ENCODE results near the gene ZNF534.
"Not testable (repeated sequence)": the region's sequence is repeated elsewhere in the genome, so short reads cannot be mapped to it uniquely, and the experiment has no call there.

ZNF534 gene

GRCh38 chr19:52428937-52429336 lies at the start of gene ZNF534:
ZNF534 (plus strand) TSS chr19:52429148; CDS start chr19:52431475, 2,327 bp downstream.
- no peak for DNase-seq

DNA sequence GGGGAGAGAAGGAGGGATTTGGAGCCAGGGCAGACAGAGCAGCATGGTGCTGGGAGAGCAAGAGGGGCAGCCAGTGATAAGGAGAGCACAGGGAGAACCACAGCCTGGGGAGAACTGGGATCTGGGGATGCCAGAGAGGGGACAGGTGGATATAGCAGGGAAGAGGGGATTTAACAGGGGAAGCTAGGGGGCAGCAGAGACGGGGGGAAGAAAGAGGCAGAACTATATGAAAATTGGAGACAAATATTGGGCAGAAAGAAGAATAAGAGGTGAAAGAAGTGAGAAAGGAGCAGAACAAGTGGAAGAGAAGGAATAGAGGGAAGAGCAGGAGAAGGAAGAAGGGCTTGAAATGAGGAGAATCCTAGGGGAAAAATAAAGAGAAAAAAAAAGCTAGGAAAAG lies 37.8 kb upstream of the ZNF534 start:
- no peak for DNase-seq

DNA sequence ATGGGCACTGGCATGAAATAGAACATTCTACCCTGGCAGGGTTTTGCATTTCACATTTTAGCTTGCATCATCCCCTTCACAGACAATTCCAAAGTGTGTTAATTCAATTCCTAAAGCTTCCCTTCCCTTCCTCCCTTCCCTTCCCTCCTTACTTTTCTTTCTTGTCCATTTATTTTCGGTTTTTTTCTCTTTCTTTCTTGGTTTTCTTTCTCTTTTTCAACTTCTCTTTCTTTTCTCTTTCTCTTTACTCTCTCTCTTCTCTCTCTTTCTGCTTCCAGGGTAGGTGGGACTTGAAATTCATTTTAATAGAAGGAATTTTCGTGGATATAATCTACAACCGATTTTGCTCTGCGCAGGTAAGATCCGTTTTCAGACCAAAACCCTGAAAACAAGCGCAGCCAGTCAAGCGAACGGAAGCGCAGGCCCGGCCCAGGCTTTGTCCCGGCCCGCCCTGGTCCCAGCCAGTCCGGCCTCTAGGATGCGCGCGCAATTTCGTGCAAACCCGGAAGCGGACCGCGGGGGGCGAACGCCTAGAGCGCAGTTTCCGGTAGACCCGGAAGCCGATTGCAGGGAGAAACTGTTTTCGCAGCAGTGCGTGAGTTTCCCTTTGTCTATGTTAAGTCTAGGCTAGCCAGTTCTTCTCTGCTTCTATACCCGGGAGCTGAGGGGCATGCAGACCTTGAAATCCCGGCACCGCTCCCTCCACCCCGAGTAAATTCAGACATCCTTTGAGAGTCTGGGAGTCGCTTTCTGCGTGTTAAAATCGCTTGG lies 31.5 kb upstream of the ZNF534 start, which contains the start of gene ZNF528:
Gene ZNF528, plus strand, starts transcription at position 540 of the 771 bp plus-strand sequence. CDS start 4,165 bp downstream, outside the sequence.
- DNase-seq: peak; percentile 92

GRCh38 chr19:52398081-52398441 lies 30.9 kb upstream of the ZNF534 start:
- DNase-seq: no peak

DNA sequence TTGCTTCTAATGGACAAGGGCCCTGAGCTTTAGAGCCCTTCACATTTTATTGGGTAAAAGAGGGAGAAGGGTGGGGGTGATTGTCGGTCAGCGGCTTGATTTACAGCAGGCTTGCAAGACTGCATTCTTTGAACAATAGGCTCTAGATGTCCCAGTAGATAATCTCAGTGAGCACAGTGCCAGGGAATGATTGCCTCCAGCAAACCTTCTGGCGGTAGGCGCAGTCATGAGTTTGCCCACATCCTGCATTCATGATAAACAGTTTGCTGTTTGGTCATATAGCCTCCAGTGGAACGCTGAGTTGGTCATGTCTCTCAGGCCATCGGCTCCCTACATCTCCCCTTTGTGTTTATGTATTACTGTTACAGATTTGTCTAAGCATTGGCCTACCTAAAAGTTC lies 18.7 kb upstream of the ZNF534 start:
- DNase-seq: no peak

- no peak for DNase-seq
Measured at GRCh38 chr19:52415711-52416110, 13.2 kb upstream of the ZNF534 start.

DNA sequence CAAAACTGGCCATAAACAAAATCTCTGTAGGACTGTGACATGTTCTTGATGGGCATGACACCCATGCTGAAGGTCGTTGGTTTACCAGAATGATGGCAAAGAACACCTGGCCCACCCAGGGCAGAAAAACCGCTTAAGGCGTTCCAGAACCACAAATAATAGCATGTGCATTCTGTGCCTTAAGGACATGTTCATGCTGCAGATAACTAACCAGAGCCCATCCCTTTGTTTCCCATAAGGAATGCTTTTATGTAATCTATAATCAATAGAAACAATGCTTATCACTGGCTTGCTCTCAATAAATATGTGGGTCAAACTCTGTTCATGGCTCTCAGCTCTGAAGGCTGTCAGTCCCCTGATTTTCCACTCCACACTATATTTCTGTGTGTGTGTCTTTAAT lies 13.2 kb downstream of the ZNF534 start:
- DNase-seq: no peak

- DNase-seq: no peak
Measured at GRCh38 chr19:52444506-52444905, 15.6 kb downstream of the ZNF534 start.

- no peak for DNase-seq
Measured at GRCh38 chr19:52451241-52451640, 22.3 kb downstream of the ZNF534 start.

- peak; percentile 48 for DNase-seq
Measured at GRCh38 chr19:52453324-52454094, 24.6 kb downstream of the ZNF534 start, which contains the start of gene ZNF578. ZNF578 (plus strand) TSS chr19:52453553; CDS start chr19:52501846, 48,293 bp downstream.

DNA sequence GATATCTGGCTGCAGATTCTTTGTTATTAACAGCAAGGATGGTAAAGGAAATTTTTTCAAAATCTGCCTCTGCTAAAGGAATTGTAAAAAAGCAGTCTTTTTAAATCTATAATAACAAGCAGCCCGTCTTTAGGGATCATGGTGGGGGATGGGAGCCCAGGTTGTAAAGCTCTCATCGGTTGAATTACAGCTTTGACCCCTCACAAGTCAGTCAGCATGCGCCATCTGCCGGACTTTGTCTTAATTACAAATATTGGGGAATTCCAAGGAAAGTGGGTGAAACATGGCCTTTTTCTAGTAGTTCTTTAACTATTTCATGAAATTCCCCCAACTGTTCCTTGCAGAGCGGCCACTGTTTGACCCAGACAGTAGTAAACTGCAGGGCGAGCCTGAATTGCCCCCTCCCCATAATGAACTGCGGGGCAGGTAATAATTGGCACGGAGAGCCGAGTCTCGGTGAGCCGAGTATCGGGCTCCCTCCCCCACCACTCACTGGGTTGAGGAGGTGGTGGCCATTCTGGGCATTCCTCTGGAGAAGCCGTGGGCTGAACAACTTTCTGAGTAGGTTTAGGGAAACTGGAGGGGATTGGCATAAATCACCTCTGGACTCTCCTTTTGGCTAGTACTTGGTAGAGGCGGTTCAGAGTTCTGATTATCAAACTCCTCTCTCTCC lies 36.0 kb downstream of the ZNF534 start:
- DNase-seq: no peak

GRCh38 chr19:52473655-52474350 lies 44.9 kb downstream of the ZNF534 start:
- no peak for DNase-seq

DNA sequence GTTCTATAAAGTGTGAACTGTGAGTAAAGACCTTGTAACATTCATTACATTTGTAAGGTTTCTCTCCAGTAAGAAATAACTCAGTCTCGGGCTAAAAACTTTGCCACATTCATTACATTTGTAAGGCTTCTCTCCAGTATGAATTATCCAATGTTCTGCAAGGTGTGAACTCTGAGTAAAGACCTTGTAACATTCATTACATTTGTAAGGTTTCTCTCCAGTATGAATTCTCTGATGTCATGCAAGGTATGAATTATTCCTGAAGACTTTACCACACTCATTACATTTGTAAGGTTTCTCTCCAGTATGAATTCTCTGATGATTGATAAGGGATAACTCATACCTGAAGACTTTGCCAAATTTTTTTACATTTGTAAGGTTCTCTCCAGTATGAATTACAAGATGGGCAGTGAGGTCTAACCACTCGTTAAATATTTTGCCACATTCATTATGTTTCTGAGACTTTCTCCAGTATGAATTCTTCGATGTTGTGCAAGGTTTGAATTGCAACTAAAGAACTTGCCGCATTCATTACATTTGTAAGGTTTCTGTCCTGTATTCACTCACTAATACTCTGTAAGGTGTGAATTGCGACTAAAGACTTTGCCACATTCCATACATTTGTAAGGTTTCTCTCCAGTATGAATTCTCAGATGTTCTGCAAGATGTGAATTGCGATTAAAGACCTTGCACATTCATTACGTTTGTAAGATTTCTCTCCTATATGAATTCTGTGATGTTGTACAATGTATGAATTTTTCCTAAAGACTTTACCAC lies 45.6 kb downstream of the ZNF534 start:
- no peak for DNase-seq

- DNase-seq: not testable (repeated sequence)
Measured at GRCh38 chr19:52484111-52484743, 55.3 kb downstream of the ZNF534 start.

DNA sequence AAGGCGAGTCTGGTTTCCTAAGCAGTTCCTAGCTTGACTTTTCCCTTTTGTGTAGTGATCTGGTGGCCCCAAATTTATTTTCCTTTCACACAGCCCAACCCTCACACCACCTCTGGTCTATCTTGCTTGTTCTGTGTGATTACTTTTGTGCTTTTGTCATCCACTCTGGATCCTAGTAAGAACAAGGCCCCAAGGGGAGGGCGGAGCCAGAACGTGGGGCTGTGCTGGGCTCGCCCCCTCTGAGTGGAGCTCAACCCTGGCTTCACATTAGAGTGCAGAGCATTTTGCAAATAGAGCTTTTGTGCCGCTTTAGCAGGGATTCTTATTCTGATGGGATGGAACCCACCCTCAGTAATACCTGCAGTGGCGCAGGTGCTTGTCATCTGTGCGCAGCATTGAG lies 56.1 kb downstream of the ZNF534 start:
- DNase-seq: not testable (repeated sequence)

DNA sequence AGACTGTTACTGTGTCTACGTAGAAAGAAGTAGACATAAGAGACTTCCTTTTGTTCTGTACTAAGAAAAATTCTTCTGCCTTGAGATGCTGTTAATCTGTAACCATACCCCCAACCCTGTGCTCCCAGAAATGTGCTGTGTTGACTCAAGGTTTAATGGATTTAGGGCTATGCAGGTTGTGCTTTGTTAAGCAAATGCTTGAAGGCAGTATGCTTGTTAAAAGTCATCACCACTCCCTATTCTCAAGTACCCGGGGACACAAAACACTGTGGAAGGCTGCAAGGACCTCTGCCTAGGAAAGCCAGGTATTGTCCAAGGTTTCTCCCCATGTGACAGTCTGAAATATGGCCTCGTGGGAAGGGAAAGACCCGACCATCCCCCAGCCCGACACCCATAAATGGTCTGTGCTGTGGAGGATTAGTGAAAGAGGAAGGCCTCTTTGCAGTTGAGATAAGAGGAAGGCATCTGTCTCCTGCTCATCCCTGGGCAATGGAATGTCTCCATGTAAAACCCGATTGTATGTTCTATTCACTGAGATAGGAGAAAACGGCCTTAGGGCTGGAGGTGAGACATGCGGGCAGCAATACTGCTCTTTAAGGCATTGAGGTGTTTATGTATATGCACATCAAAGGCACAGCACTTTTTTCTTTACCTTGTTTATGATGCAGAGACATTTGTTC lies 56.8 kb downstream of the ZNF534 start:
- DNase-seq: not testable (repeated sequence)

- DNase-seq: no peak
Measured at GRCh38 chr19:52492201-52492993, 63.4 kb downstream of the ZNF534 start.

GRCh38 chr19:52492994-52493470 lies 64.1 kb downstream of the ZNF534 start:
- DNase-seq: no peak

GRCh38 chr19:52494518-52494917 lies 65.6 kb downstream of the ZNF534 start:
- no peak for DNase-seq

DNA sequence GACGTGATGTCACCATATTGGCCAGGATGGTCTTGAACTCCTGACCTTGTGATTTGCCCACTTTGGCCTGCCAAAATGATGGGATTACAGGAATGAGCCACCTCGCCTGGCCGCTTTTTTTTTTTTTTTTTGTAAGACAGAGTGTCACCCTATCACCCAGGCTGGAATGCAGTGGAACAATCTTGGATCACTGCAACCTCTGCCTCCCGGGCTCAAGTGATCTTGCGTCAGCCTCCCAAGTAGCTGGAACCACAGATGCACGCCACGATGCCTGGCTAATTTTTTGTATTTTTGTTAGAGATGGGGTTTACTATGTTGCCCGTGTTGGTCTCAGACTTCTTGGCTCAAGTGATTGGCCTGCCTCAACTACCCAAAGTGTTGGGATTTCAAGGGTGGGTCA lies 69.6 kb downstream of the ZNF534 start:
- DNase-seq: no peak
